ENCODE data around the gene HSF4. TPM values are rescaled to one million over a fixed set of nuclear protein-coding genes. Genes with fewer than 3 reads are reported as not detected.

Gene HSF4
- polyA plus RNA-seq, 4 donors = 4.6 to 15.1 (median 7.6) TPM

DNA sequence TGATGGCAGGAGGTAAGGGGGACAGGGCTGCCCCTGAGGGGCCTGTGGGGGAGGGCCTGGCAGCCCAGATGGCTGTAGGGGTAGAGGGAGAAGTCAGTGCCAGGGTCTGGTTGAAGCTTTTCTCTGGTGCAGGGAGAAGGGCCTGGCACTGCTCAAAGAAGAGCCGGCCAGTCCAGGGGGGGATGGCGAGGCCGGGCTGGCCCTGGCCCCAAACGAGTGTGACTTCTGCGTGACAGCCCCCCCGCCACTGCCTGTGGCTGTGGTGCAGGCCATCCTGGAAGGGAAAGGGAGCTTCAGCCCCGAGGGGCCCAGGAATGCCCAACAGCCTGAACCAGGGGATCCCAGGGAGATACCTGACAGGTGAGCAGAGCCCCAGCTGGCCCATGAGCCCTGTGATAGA, 3.0 kb downstream of the HSF4 start:
- Histone ChIP-seq H3K36me3 (ENCODE audit: control insufficient read depth in 3 of 3, insufficient read depth in 2 of 3, low read depth in 1 of 3, low read length in 3 of 3) (no peaks in the 10 kb centered on the region), H3K27me3 (ENCODE audit: control insufficient read depth in 3 of 3, insufficient read depth in 3 of 3, low read length in 3 of 3) (peaks cover 10 to 97% (median 13%) of the 10 kb centered on the region in 3 donors), H3K9me3 (ENCODE audit: control insufficient read depth in 2 of 2, insufficient read depth in 1 of 2, low read depth in 1 of 2, low read length in 1 of 2) (no peaks in the 10 kb centered on the region), H3K4me1 (ENCODE audit: control insufficient read depth in 3 of 3, insufficient read depth in 2 of 3, low read depth in 1 of 3, low read length in 2 of 3) (peaks cover 4 to 50% (median 28%) of the 10 kb centered on the region in 3 donors), H3K27ac (ENCODE audit: low read depth in 1 of 3, low read length in 2 of 3) (no peak overlapping the region), H3K4me3 (ENCODE audit: low read depth in 1 of 3, low read length in 3 of 3) (no peak overlapping the region)
- WGBS, 3 donors = 85 to 93% (median 89%) methylated on average over 6 to 7 of the region's 7 CpGs
- FAIRE-seq = no peak
- no peak for DNase-seq

DNA sequence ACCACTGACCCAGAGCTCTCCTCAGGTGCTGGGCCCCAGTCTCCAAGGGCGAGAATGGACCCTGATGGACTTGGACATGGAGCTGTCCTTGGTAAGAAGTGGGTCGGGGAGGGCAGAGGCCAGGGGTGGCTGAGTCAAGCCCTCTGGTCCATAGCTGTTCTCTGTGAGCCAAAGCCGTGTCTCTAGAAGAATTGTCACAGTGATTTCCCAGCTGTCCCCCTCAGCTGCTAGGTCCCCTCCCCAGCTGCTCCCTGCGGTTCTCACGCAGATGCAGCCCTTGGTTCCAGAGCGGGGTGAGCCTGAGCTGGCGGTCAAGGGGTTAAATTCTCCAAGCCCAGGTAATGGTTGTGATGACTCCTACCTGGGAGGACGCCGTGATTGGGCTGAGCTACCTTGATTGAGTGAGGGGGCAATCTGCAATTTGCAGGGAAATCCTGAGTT, 4.5 kb downstream of the HSF4 start:
- H3K4me1 ChIP-seq (ENCODE audit: control insufficient read depth in 3 of 3, insufficient read depth in 2 of 3, low read depth in 1 of 3, low read length in 2 of 3) = peaks cover 0 to 52% (median 24%) of the 10 kb centered on the region in 3 donors
- H3K36me3 ChIP-seq (ENCODE audit: control insufficient read depth in 3 of 3, insufficient read depth in 2 of 3, low read depth in 1 of 3, low read length in 3 of 3) = no peaks in the 10 kb centered on the region
- 52 to 67% (median 56%) methylated on average over 9 of the region's 9 CpGs for WGBS, 3 donors
- H3K27me3 ChIP-seq (ENCODE audit: control insufficient read depth in 3 of 3, insufficient read depth in 3 of 3, low read length in 3 of 3) = peaks cover 10 to 97% (median 13%) of the 10 kb centered on the region in 3 donors
- DNase-seq (no peak), FAIRE-seq (no peak)
- no peak overlapping the region for H3K4me3 ChIP-seq (ENCODE audit: low read depth in 1 of 3, low read length in 3 of 3)
- no peaks in the 10 kb centered on the region for H3K9me3 ChIP-seq (ENCODE audit: control insufficient read depth in 2 of 2, insufficient read depth in 1 of 2, low read depth in 1 of 2, low read length in 1 of 2)
- no peak overlapping the region for H3K27ac ChIP-seq (ENCODE audit: low read depth in 1 of 3, low read length in 2 of 3)

DNA sequence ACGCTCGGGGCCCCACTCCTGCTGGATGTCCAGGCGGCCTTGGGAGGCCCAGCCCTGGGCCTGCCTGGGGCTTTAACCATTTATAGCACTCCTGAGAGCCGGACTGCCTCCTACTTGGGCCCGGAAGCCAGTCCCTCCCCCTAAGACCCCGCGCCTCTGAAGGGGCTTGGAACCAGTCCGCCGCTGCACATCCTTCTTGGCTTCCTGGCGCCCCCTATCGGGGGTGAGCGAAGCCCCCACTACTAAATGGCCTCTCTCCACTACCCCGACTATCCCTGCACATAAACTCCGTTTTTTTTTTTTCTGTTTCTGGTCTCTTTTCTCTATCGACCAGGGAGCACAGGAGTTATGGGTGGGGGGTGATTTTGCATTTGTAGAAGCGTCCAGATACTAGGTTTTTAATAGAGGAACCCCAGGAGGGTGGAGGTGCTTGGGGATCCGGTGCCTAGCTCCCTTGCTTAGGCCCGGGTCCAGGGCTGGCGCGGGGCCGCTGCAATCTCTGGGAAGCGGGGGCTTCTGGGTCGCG, 5.2 kb downstream of the HSF4 start:
- peak overlapping the region in 2 of 3 donors; percentile 3 to 20 for H3K4me3 ChIP-seq (ENCODE audit: low read depth in 1 of 3, low read length in 3 of 3)
- FAIRE-seq = no peak

DNA sequence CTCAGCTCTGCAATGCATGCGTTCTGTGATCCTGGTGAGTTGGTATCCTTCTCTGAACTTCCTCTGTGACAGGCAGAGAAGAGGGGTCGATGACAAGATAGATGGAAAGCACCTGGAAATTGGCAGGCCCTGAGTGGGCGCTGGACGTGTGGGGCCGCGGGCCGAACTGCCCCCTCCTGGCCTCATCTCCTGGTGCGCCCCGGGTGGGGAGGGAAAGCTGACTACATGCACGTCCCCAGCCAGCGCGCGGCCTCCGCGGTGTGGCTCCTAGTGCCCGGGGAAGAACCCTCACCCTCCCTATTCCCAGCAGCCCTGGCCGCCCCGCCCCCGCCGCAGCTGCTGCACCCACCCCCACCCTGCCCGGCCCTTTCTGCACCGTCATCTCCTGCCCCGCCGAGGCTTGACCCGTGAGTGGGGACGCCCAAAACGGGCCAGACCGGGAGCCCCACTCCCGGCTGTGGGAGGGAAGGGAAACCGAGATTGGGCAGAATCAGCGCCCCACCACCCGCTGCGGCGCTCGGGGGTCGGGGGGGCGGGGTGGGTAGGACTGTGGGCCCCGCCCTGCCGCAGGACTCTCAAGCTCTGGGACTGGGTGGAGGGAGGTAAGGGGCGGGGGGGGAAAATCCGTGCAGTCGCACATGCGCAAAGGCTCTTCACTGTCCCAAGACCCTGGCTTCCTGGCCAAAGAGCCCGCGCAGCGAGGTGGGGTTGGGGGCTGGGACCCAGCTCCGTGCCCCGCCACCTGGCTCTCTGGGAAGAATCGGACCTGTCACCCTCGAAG, 5.8 kb downstream of the HSF4 start, which contains the start of gene NOL3:
Gene NOL3 (plus strand): TSS at position 371 of the 781 bp plus-strand sequence.
- no peaks in the 10 kb centered on the region for H3K9me3 ChIP-seq (ENCODE audit: control insufficient read depth in 2 of 2, insufficient read depth in 1 of 2, low read depth in 1 of 2, low read length in 1 of 2)
- FAIRE-seq = no peak

More for the DNA sequence above, 5.2 kb downstream of the HSF4 start:
- peaks cover 0 to 52% (median 18%) of the 10 kb centered on the region in 3 donors for H3K4me1 ChIP-seq (ENCODE audit: control insufficient read depth in 3 of 3, insufficient read depth in 2 of 3, low read depth in 1 of 3, low read length in 2 of 3)
- no peaks in the 10 kb centered on the region for H3K36me3 ChIP-seq (ENCODE audit: control insufficient read depth in 3 of 3, insufficient read depth in 2 of 3, low read depth in 1 of 3, low read length in 3 of 3)
- H3K27ac ChIP-seq (ENCODE audit: low read depth in 1 of 3, low read length in 2 of 3) = peak overlapping the region in 2 of 3 donors; percentile 32 to 66
- peak in 1 of 2 donors; percentile 41 for DNase-seq
- WGBS, 3 donors = 6 to 16% (median 14%) methylated on average over 23 to 24 of the region's 24 CpGs
- peaks cover 7 to 98% (median 10%) of the 10 kb centered on the region in 3 donors for H3K27me3 ChIP-seq (ENCODE audit: control insufficient read depth in 3 of 3, insufficient read depth in 3 of 3, low read length in 3 of 3)
- H3K9me3 ChIP-seq (ENCODE audit: control insufficient read depth in 2 of 2, insufficient read depth in 1 of 2, low read depth in 1 of 2, low read length in 1 of 2) = no peaks in the 10 kb centered on the region

DNA sequence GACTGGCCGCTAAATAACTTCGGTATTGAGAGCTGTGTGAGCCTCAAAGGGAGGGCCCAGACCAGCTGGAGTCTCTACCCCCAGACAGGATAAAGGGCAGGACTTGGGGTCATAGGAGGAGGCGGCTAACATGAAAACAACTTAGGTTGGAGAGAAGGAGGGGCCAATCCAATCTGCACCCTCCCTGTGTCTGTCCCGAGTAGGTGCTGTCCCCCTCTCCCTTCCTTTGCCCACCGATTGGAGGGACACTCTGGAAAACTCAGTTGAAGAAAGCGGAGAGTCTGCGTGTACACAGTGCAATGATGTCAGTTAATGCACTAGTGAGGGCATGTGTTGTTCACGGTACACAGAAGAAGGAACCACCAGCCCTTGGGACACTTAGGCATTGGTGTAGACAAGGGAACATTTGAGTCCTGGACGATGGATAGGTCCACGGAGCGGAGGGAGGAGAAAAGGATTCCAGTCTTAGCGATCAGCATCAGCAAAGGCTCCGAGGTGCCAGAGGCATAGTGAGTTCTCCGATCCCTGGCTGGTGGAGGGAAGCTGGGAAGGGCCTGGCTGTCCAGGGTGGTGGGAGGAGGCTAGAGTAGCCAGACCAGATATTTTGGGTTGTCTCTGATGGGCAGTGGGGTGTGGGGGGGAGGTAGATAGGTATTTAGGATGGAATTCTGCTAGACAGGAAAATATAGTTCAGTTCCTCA, 6.6 kb downstream of the HSF4 start:
- H3K27ac ChIP-seq (ENCODE audit: low read depth in 1 of 3, low read length in 2 of 3) = peak overlapping the region in 1 of 3 donors; percentile 80
- 40 to 54% (median 43%) methylated on average over 14 of the region's 14 CpGs for WGBS, 3 donors
- H3K36me3 ChIP-seq (ENCODE audit: control insufficient read depth in 3 of 3, insufficient read depth in 2 of 3, low read depth in 1 of 3, low read length in 3 of 3) = no peaks in the 10 kb centered on the region
- H3K4me1 ChIP-seq (ENCODE audit: control insufficient read depth in 3 of 3, insufficient read depth in 2 of 3, low read depth in 1 of 3, low read length in 2 of 3) = peaks cover 0 to 44% (median 9%) of the 10 kb centered on the region in 3 donors
- no peak for FAIRE-seq
- H3K9me3 ChIP-seq (ENCODE audit: control insufficient read depth in 2 of 2, insufficient read depth in 1 of 2, low read depth in 1 of 2, low read length in 1 of 2) = no peaks in the 10 kb centered on the region
- peak overlapping the region in 2 of 3 donors; percentile 20 to 31 for H3K4me3 ChIP-seq (ENCODE audit: low read depth in 1 of 3, low read length in 3 of 3)
- peaks cover 0 to 98% (median 2%) of the 10 kb centered on the region in 3 donors for H3K27me3 ChIP-seq (ENCODE audit: control insufficient read depth in 3 of 3, insufficient read depth in 3 of 3, low read length in 3 of 3)
- no peak for DNase-seq

More for the DNA sequence above, 5.8 kb downstream of the HSF4 start, which contains the start of gene NOL3:
- H3K36me3 ChIP-seq (ENCODE audit: control insufficient read depth in 3 of 3, insufficient read depth in 2 of 3, low read depth in 1 of 3, low read length in 3 of 3) = no peaks in the 10 kb centered on the region
- H3K27me3 ChIP-seq (ENCODE audit: control insufficient read depth in 3 of 3, insufficient read depth in 3 of 3, low read length in 3 of 3) = peaks cover under 1 to 98% (median 4%) of the 10 kb centered on the region in 3 donors
- WGBS, 3 donors = 1 to 2% (median 2%) methylated on average over 38 to 50 of the region's 50 CpGs
- peaks cover 0 to 48% (median 13%) of the 10 kb centered on the region in 3 donors for H3K4me1 ChIP-seq (ENCODE audit: control insufficient read depth in 3 of 3, insufficient read depth in 2 of 3, low read depth in 1 of 3, low read length in 2 of 3)
- peak; percentile 45 to 62 for DNase-seq
- H3K4me3 ChIP-seq (ENCODE audit: low read depth in 1 of 3, low read length in 3 of 3) = peak within 1 kb of the TSS; percentile 4 to 31 (median 20)
- peak within 1 kb of the TSS in 2 of 3 donors; percentile 32 to 80 for H3K27ac ChIP-seq (ENCODE audit: low read depth in 1 of 3, low read length in 2 of 3)

DNA sequence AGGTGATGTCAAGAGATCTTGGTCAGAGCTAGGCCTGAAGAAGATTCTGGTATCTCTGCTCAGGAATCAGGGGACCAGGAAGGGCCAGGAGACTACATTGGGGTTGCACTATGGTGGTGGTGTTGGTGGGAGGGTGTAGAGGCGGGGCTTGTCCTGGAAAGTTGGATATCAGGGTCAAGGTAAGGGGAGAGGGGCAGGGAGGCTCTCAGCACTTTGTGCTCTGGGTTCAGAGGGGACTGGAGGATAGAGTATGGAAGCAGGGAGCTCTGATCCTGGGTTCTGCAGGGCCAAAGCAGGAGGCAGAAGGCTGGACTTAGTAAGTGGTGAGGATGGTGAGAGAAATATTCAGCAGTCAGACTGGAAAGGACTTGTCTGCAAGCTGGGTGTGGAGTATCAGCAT, 8.8 kb downstream of the HSF4 start:
- Histone ChIP-seq H3K27me3 (ENCODE audit: control insufficient read depth in 3 of 3, insufficient read depth in 3 of 3, low read length in 3 of 3) (peaks cover 0 to 89% (median 0%) of the 10 kb centered on the region in 3 donors), H3K27ac (ENCODE audit: low read depth in 1 of 3, low read length in 2 of 3) (peak overlapping the region in 2 of 3 donors; percentile 83 to 93), H3K9me3 (ENCODE audit: control insufficient read depth in 2 of 2, insufficient read depth in 1 of 2, low read depth in 1 of 2, low read length in 1 of 2) (no peaks in the 10 kb centered on the region), H3K36me3 (ENCODE audit: control insufficient read depth in 3 of 3, insufficient read depth in 2 of 3, low read depth in 1 of 3, low read length in 3 of 3) (peaks cover 0 to 4% (median 0%) of the 10 kb centered on the region in 3 donors), H3K4me1 (ENCODE audit: control insufficient read depth in 3 of 3, insufficient read depth in 2 of 3, low read depth in 1 of 3, low read length in 2 of 3) (peaks cover 0 to 42% (median 9%) of the 10 kb centered on the region in 3 donors), H3K4me3 (ENCODE audit: low read depth in 1 of 3, low read length in 3 of 3) (no peak overlapping the region)
- WGBS, 3 donors = 71 to 93% (median 89%) methylated on average over 1 of the region's 1 CpG
- FAIRE-seq = no peak
- no peak for DNase-seq

DNA sequence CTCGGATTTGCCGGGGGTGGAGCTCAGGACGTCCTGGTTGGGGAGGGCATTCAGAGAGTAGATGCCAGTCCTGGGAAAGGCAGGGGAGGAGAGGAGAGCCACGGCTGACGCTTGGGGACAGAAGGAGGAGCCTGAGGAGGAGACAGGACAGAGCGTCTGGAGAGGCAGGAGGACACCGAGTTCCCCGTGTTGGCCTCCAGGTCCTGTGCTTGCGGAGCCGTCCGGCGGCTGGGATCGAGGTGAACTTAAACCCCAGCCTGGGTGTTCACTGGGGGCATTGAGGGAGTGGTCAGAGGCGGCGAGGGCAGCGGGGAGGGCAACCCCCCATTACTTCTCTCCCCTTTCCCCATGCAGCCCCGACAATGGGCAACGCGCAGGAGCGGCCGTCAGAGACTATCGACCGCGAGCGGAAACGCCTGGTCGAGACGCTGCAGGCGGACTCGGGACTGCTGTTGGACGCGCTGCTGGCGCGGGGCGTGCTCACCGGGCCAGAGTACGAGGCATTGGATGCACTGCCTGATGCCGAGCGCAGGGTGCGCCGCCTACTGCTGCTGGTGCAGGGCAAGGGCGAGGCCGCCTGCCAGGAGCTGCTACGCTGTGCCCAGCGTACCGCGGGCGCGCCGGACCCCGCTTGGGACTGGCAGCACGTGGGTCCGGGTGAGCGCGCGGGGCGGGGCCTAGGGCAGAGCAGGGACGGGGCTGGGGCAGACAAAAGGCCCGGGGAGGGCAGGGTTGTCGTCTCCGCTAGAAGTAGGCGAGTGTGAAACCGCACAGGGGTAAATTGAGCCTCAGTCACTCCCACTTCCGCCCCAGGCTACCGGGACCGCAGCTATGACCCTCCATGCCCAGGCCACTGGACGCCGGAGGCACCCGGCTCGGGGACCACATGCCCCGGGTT, 9.5 kb downstream of the HSF4 start:
- peak; percentile 93 to 95 for DNase-seq
- H3K27me3 ChIP-seq (ENCODE audit: control insufficient read depth in 3 of 3, insufficient read depth in 3 of 3, low read length in 3 of 3) = peaks cover 0 to 81% (median 0%) of the 10 kb centered on the region in 3 donors
- H3K4me3 ChIP-seq (ENCODE audit: low read depth in 1 of 3, low read length in 3 of 3) = peak overlapping the region in 2 of 3 donors; percentile 30 to 32
- FAIRE-seq = no peak
- 1 to 2% (median 1%) methylated on average over 62 to 71 of the region's 71 CpGs for WGBS, 3 donors
- H3K27ac ChIP-seq (ENCODE audit: low read depth in 1 of 3, low read length in 2 of 3) = peak overlapping the region in 2 of 3 donors; percentile 83 to 93
- peaks cover 4 to 48% (median 9%) of the 10 kb centered on the region in 3 donors for H3K4me1 ChIP-seq (ENCODE audit: control insufficient read depth in 3 of 3, insufficient read depth in 2 of 3, low read depth in 1 of 3, low read length in 2 of 3)
- peaks cover 0 to 4% (median 0%) of the 10 kb centered on the region in 3 donors for H3K36me3 ChIP-seq (ENCODE audit: control insufficient read depth in 3 of 3, insufficient read depth in 2 of 3, low read depth in 1 of 3, low read length in 3 of 3)
- no peaks in the 10 kb centered on the region for H3K9me3 ChIP-seq (ENCODE audit: control insufficient read depth in 2 of 2, insufficient read depth in 1 of 2, low read depth in 1 of 2, low read length in 1 of 2)
